ENCODE results near the gene CD200R1. TPM values are rescaled to one million over a fixed set of nuclear protein-coding genes. Genes with fewer than 3 reads are reported as not detected.

CD200R1 gene
- total and polyA plus RNA-seq, 2 of the 8 experiments (the other 6 are each of a cell fraction or from before 2014, with no cell fraction given): 0.02 TPM; not detected in 1

DNA sequence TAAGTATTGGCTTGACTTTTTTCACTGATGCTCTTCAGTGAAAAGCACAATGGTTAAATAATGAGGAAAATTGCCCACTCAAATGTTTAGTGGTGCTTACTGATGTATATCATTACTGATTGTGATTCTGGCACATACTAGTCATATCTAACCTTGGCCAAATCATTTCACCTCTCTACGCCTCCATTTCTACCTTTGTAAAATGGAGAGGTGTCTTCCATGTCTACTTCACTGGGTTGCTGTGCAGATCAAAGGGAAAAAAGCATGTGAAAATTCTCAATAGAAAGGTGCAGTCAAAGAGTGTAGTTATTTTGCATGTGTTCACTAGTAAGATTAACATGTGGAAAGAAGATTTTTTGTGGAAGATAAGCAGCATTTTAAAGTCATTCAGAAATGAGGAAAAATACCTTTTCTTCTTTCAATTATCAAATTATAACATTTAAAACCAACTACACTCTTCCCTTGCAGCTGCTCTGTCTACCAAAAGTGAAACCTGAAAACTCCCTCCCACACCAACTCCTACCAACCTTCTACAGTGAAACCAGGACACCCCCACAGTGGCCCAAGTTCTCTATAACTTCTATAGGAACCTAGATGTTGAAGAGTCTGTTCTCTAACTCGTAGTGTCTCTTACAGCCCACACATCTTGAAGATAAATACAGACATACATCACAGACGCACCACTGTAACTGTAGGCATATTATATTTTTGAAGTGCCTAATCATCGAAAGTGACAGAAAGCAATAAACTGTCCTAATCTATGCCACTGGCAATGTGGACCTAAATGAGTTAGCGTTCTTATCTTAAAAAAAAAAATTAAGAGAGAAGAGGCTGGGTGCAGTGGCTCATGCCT lies 1.4 kb downstream of the CD200R1 start:
- H3K18ac ChIP-seq (ENCODE audit: extremely low read depth, low read length): no peak overlapping the region
- ChIA-PET CTCF (ENCODE audit: partially characterized antibody) (interaction anchor here (0.6 to 2.7 kb wide), 6 partner anchors 8 to 713 kb away, joined by 3 to 12 read pairs (median 4); no protein-coding TSS in a partner anchor), POLR2A (ENCODE audit: partially characterized antibody) (interaction anchor here (2.2 kb wide), 1 partner anchor 17 kb away, joined by 7 read pairs; the partner anchor contains the start of gene GTPBP8)
- no peak overlapping the region for H2AFZ ChIP-seq (ENCODE audit: low read length)
- no peak overlapping the region for H3K4ac ChIP-seq (replicated peaks; ENCODE audit: insufficient read length, low read depth, low read length)
- no peak overlapping the region for H4K8ac ChIP-seq (ENCODE audit: extremely low read depth, insufficient read depth, low read length)
- no peaks in the 10 kb centered on the region for H3K79me2 ChIP-seq (ENCODE audit: control insufficient read depth in 1 of 2, insufficient read depth in 2 of 2, low read length in 2 of 2)
- H2BK12ac ChIP-seq (ENCODE audit: low read depth, low read length): no peak overlapping the region
- H3K4me2 ChIP-seq (ENCODE audit: insufficient read depth in 1 of 2, low read depth in 2 of 2, low read length in 2 of 2): no peak overlapping the region
- no peak overlapping the region for H3K4me3 ChIP-seq (ENCODE audit: extremely low read depth in 1 of 4, insufficient read depth in 2 of 4, low read depth in 3 of 4, low read length in 4 of 4)
- no peaks in the 10 kb centered on the region for H3K9me3 ChIP-seq (ENCODE audit: insufficient read depth in 2 of 2, low read depth in 1 of 2, low read length in 1 of 2)
- no peak overlapping the region for H4K91ac ChIP-seq (replicated peaks; ENCODE audit: insufficient read length, low read length)
- H2BK120ac ChIP-seq (replicated peaks; ENCODE audit: low read depth, low read length): no peak overlapping the region
- H3K23me2 ChIP-seq (ENCODE audit: low read depth, low read length): no peaks in the 10 kb centered on the region
- DNase-seq (ENCODE audit: low read depth in 1 of 2, low spot score in 2 of 2) (no peak), FAIRE-seq (no peak)
- H2BK15ac ChIP-seq (ENCODE audit: low read length): no peak overlapping the region
- H3K14ac ChIP-seq (ENCODE audit: insufficient read length): no peak overlapping the region
- 83% methylated on average over 5 of the region's 5 CpGs; no CpG with 5 or more reads in 1 of the 2 experiments for WGBS, 2 experiments (ENCODE audit: extremely low coverage in 1 of 2, insufficient coverage in 1 of 2, insufficient read length in 1 of 2, insufficient replicate concordance in 2 of 2, low coverage in 1 of 2, low lambda C conversion rate in 2 of 2, missing lambda C conversion rate in 1 of 2)
- no peaks in the 10 kb centered on the region for H3K27me3 ChIP-seq (replicated peaks in 1 of 4; ENCODE audit: control insufficient read depth in 3 of 4, extremely low read depth in 1 of 4, insufficient read depth in 3 of 4, low read length in 3 of 4)
- H4K5ac ChIP-seq (ENCODE audit: insufficient read length, low read depth, low read length): no peak overlapping the region
- H2AK5ac ChIP-seq (ENCODE audit: low read depth, low read length): no peak overlapping the region
- no peak overlapping the region for H2BK20ac ChIP-seq (ENCODE audit: low read length)
- H3K36me3 ChIP-seq (ENCODE audit: control insufficient read depth in 2 of 4, insufficient read depth in 4 of 4, low read length in 3 of 4): no peaks in the 10 kb centered on the region
- no peak overlapping the region for H3K9ac ChIP-seq (replicated peaks in 1 of 4; ENCODE audit: extremely low read depth in 1 of 4, low read depth in 3 of 4, low read length in 3 of 4)
- no peaks in the 10 kb centered on the region for H3K79me1 ChIP-seq (ENCODE audit: low read depth, low read length)
- H3K27ac ChIP-seq (ENCODE audit: low read depth, low read length): no peak overlapping the region
- H2BK5ac ChIP-seq (ENCODE audit: low read depth, low read length): no peak overlapping the region
- H3K23ac ChIP-seq (ENCODE audit: insufficient read length): no peak overlapping the region
- no peaks in the 10 kb centered on the region for H3K4me1 ChIP-seq (replicated peaks in 1 of 4; ENCODE audit: control insufficient read depth in 3 of 4, insufficient read depth in 4 of 4, low read length in 3 of 4)
- no peaks in the 10 kb centered on the region for H4K20me1 ChIP-seq (replicated peaks in 1 of 2; ENCODE audit: control insufficient read depth in 1 of 2, insufficient read depth in 2 of 2, low read length in 2 of 2)
- no peak overlapping the region for H3K56ac ChIP-seq (replicated peaks; ENCODE audit: insufficient read length, low read depth, low read length)
- TF ChIP-seq SRF (IDR thresholded peaks at IDR 0.05; ENCODE audit: low read depth, low read length) (no peak), BRCA1 (IDR thresholded peaks at IDR 0.05; ENCODE audit: low read depth, low read length) (no peak), PHF8 (conservative IDR thresholded peaks at IDR 0.05; ENCODE audit: low read depth, low read length) (no peak), CTBP2 (IDR thresholded peaks at IDR 0.05; ENCODE audit: borderline replicate concordance, insufficient read depth, insufficient read length, low read length) (no peak), SP4 (IDR thresholded peaks at IDR 0.05; ENCODE audit: low read length) (no peak), SUZ12 (IDR thresholded peaks at IDR 0.05; ENCODE audit: low read length) (no peak), SIN3A (conservative IDR thresholded peaks at IDR 0.05 in 1 of 2, IDR thresholded peaks at IDR 0.05 in 1 of 2; ENCODE audit: low read depth in 1 of 2, low read length in 2 of 2) (no peak), MAX (IDR thresholded peaks at IDR 0.05) (no peak), RXRA (IDR thresholded peaks at IDR 0.05; ENCODE audit: insufficient read depth, low read depth, low read length) (no peak), EZH2 (IDR thresholded peaks at IDR 0.05; ENCODE audit: low read depth, low read length, severe bottlenecking) (no peak), NANOG (IDR thresholded peaks at IDR 0.05; ENCODE audit: insufficient read depth, low read depth, low read length, poor library complexity, severe bottlenecking) (no peak), SP1 (IDR thresholded peaks at IDR 0.05; ENCODE audit: low read depth, low read length) (no peak)
